ENCODE measurements around the gene NELFB.
A peak's percentile ranks its signal among the peaks of the same experiment; 100 is the strongest.

The NELFB gene

DNA sequence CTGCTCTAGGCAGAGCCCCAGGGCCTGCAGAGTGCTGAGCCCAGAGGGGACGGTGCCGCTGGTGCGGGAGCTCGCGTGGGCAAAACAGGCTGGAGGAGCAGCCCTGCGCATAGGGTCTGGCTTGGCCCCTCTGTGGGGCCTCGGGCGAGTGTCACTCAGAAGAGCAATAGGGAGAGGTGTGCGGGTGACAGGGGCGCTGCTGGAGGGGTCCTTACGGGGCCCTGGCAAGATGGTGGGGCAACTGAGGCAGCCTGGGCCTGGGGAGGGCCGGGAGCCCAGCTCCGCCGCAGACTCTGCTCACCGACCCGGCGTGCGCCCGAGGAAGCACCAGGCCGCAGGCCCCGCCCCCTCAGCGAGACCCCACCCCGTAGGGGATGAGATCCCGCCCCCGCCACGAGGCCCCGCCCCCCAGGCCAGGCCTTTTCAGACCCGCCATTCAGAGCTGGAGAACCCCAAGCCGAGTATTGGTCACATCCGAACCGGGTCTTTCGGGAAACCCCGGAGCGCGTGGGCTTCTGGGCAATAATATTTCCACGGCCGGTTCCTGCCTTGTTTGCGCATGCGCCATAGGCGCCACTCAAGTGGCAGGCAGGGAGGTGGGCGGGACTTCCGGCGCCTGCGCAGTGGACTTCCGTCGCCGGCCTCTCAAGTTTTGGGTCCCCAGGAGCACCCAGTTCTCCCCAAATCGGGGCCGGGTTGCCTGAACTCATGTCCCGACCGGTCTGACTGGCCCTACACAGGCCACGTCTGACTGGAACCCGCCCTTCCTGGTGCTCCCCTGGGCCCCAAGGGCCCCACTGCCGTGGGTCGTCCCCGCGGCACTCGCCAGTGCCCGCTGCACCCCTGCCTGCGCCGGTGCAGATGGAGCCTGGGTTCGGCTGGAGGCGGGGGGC is 31.8 kb upstream of the NELFB start:
- DNase-seq, result peak; percentile 98

- DNase-seq, result no peak
Observed at GRCh38 chr9:137224830-137225694, 30.1 kb upstream of the NELFB start, which contains the start of gene CYSRT1. TSS of gene CYSRT1 (plus strand) at chr9:137225174. CDS start at chr9:137225622, 448 bp downstream.

DNA sequence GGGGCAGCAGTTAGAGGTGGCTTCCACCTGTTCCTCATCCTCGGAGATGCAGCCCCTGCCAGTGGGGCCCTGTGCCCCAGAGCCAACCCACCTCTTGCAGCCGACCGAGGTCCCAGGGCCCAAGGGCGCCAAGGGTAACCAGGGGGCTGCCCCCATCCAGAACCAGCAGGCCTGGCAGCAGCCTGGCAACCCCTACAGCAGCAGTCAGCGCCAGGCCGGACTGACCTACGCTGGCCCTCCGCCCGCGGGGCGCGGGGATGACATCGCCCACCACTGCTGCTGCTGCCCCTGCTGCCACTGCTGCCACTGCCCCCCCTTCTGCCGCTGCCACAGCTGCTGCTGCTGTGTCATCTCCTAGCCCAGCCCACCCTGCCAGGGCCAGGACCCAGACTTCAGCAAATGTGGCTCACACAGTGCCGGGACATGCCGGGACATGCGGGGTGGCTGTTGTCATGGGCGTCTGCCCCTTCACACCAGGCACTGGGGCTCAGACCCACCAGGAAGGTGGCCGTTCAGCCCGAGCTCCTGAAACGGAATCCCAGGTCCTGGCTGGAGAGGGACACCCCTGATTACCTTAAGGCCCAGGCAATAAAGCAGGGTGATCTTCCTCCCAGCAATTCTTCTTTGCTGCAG is 29.3 kb upstream of the NELFB start:
- DNase-seq, result no peak

- no peak for DNase-seq
Observed at GRCh38 chr9:137226338-137227053, 28.6 kb upstream of the NELFB start.

DNA sequence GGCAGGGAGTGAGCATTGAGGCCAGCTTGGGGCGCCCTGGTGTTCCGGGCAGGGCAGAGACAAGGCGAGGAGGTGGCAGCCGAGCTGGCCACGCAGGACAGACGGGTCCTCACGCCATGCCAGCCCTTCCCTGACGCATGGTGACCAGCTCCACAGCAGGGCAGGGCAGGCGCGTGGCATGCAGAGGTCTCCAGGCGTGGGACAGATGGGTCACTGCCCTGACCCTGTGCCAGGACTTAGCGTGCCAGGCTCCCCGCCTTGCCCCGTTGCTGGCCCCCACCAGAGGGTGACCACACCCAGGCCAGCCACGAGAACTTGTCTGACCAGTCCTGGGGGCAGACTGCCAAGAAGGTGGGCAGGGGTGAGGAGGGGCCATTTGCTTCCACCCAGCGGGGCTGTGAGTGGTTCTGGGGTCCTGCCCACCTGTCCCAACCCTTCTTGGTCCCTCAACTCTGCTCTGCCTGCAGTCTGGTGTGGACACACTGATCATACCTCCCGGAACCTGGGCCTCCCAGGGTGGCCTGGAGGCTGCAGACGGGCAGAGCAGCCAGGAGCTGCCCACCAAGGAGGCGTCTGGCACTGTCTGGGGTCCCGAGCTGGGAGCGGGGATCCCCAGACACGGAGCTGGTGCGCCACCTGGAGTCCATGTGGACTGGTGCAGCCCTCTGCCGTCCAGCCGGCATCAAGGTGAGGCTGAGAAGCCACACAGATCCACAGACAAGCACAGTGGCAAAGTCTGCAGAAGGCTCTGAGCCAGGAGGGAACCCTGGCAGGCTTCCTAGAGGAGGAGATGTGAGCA is 27.9 kb upstream of the NELFB start, which contains the start of gene RNF224:
Gene RNF224, plus strand, starts transcription at position 449 of the 799 bp plus-strand sequence. CDS start 834 bp downstream, outside the sequence.
- peak; percentile 85 for DNase-seq

DNA sequence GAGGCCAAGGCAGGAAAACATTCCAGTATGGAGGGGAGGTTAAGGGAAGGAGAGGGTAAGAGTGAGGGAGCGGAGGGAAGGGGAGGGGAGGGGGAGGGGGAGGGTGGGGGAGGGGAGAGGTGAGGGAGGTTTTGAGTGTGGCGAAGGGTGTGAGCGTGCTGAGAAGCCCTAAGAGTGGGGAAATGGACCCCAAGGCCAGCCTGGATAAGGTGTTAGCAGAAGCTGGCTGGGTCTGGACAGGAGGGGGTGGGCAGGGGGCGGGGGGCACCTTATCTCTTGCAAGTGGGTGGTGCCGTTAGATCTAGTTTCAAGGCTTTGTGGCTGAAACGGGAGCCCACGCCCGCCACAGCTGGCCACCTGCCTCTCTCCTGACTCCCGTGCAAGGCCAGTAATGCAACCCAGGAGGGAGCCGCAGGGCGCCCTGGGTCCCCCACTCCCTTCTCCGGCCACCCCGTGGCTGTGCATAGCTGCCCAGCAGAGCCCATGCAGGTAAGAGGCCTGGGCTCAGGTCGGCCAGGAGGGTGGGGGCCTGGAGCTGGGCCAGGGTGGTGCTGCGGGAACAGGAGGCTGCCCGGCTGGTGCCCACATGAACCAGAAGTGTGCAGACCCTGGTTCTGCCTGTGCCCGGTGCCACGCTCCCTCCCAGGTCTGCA is 27.1 kb upstream of the NELFB start:
- DNase-seq, result no peak

DNA sequence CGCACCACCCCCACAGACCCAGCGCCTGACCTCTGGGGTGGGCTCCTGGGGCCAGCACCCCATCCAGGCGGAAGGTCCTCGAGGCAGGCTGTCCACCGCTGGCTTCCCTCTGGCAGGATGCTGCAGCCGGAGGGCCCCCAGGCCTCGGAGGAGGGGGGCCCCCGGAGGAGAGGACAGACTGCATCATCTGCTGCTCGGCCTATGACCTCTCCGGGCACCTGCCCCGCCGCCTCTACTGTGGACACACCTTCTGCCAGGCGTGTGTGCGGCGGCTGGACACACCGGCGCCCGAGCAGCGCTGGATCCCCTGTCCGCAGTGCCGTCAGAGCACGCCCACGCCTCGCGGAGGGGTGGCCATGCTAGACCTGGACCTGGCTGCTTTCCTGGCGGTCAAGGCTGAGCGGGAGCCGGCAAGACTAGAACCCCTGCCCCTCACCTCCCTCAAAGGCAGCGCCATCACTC is 26.6 kb upstream of the NELFB start:
- no peak for DNase-seq

- no peak for DNase-seq
Observed at GRCh38 chr9:137228968-137229896, 25.9 kb upstream of the NELFB start.

GRCh38 chr9:137229903-137230704 is 25.0 kb upstream of the NELFB start:
- no peak for DNase-seq

- no peak for DNase-seq
Observed at GRCh38 chr9:137230705-137231371, 24.3 kb upstream of the NELFB start, which contains the start of gene SLC34A3. TSS of gene SLC34A3 (plus strand) at chr9:137230901. CDS start at chr9:137231703, 802 bp downstream.

DNA sequence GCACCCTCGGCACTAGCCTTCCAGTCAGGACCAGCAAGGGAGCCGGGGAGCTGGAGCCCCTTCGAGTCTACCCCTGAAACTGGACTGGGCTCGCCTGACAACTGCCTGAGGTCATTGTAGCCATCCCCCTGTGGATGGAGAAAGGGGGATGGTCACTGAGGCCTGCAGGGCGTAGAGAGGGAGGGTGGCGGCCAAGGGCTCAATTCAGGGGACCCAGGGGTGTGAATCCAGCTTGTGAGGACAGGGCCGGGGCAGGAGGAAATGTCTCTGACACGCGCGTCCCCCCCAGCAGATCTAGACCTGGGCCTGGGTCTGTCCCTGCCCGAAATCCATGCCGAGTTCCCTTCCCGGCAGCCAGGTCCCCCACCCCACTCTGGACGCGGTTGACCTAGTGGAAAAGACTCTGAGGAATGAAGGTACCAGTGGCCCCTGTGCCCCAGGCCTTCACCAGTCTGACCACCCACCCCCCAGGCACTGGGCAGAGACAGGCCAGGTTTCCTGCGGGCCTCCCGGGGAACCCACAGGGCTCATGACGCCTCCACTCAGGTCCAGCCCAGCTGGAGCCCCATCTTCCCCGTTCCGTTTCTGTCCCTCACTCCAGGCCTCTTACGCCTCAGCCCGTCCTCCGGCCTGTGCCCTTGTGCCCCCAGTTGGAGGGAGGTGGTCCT is 23.6 kb upstream of the NELFB start:
- no peak for DNase-seq

GRCh38 chr9:137232101-137232500 is 23.0 kb upstream of the NELFB start:
- no peak for DNase-seq

GRCh38 chr9:137232510-137232909 is 22.6 kb upstream of the NELFB start:
- no peak for DNase-seq

DNA sequence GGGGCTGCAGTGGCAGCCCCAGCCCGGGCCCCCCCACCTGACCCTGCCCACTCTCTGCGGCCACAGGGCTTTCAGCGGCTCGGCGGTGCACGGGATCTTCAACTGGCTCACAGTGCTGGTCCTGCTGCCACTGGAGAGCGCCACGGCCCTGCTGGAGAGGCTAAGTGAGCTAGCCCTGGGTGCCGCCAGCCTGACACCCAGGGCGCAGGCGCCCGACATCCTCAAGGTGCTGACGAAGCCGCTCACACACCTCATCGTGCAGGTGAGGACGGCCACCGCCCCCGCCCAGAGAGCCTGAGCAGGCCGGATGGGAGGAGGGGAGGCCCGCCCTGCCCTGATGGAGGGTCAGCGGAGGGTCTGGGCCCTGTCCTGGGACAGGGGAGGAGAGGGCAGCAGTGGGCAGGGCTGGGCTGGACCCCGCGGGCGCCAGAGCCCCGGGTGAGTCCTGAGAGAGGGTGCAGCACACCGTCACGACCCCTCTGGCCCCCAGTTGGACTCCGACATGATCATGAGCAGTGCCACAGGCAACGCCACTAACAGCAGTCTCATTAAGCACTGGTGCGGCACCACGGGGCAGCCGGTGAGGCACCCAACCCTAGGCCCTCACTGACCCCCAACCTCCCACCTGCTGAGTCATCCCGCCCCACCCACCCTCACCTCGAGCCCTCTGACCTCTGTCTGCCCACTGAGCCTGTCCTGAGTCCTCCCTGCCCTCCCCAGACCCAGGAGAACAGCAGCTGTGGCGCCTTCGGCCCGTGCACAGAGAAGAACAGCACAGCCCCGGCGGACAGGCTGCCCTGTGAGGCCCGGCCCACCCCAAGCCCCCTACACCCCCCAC is 21.8 kb upstream of the NELFB start:
- no peak for DNase-seq

- DNase-seq, result no peak
Observed at GRCh38 chr9:137234055-137234697, 21.0 kb upstream of the NELFB start.

Measured in CD4-positive, alpha-beta T cell treated with Interleukin-6 for 4 hours (primary cell).